Keratinocyte (primary cell): ENCODE results near the gene PARP1.

ENCODE experiments used
- CTCF ChIP-seq, 3 experiments: IDR thresholded peaks in 1 of 3; conservative IDR thresholded peaks in 1 of 3; optimal IDR thresholded peaks in 1 of 3; 2 replicates in 2 of 3; 3 replicates in 1 of 3; pipeline versions ENCODE3 to v1.5.1; 2011; ENCODE audit warnings: low read length in 3 of 3, mild to moderate bottlenecking in 3 of 3, moderate library complexity in 2 of 3, control low read depth in 1 of 3, inconsistent platforms in 1 of 3; ENCODE audit not compliant: insufficient read depth in 2 of 3; ENCODE audit errors: extremely low read depth in 1 of 3
- EZH2 ChIP-seq: IDR thresholded peaks from one replicate; pipeline ENCODE4 v1.6.1; 2012; ENCODE audit warnings: inconsistent platforms, mild to moderate bottlenecking, low read length, moderate library complexity

- TF ChIP-seq CTCF (optimal IDR thresholded peaks at IDR 0.05 in 1 of 3, IDR thresholded peaks at IDR 0.05 in 1 of 3, conservative IDR thresholded peaks at IDR 0.05 in 1 of 3; ENCODE audit: extremely low read depth in 1 of 3, insufficient read depth in 2 of 3, low read length in 3 of 3): no peak
- TF ChIP-seq EZH2: no peak
Measured at GRCh38 chr1:226327761-226328162, 80.1 kb downstream of the PARP1 start.
